Upper lobe of right lung (tissue), 1 donor: ENCODE results near the gene DPEP2NB. TPM values are rescaled to one million over a fixed set of nuclear protein-coding genes. Genes with fewer than 3 reads are reported as not detected.

ENCODE experiments used
- ATAC-seq: fragments of 200-7000 bp; cut with Tn5 transposase; one replicate; pipeline ENCODE4 v1.9.1; 2020; ENCODE audit warnings: mild to moderate bottlenecking, moderate library complexity
- DNase-seq: peaks from one replicate; pipeline ENCODE4 v3.0.0-alpha.2; 2020
- H3K27ac ChIP-seq: fragments of 200-600 bp; one replicate; pipeline ENCODE4 v1.8.0; 2022
- H3K27me3 ChIP-seq: fragments of 200-600 bp; one replicate; pipeline ENCODE4 v1.8.0; 2022; ENCODE audit warnings: mild to moderate bottlenecking
- H3K36me3 ChIP-seq: fragments of 200-600 bp; one replicate; pipeline ENCODE4 v1.8.0; 2022
- H3K4me1 ChIP-seq: fragments of 200-600 bp; one replicate; pipeline ENCODE4 v1.8.0; 2022
- H3K4me3 ChIP-seq: fragments of 200-600 bp; one replicate; pipeline ENCODE4 v1.8.0; 2022; ENCODE audit warnings: mild to moderate bottlenecking
- H3K9me3 ChIP-seq: fragments of 200-600 bp; one replicate; pipeline ENCODE4 v1.8.0; 2022
- CTCF ChIP-seq: fragments of 200-600 bp; IDR thresholded peaks from one replicate; pipeline ENCODE4 v1.8.0; 2022; ENCODE audit warnings: antibody characterized with exemption
- intact Hi-C: fragments of 100-400 bp; cut with DNase I; formaldehyde crosslinking; loops from one replicate; pipeline ENCODE4 v1.11.0; 2022
- total RNA-seq: library from RNA; stranded (reverse); fragmentation: NEBNext Ultra II Directional; extraction: Animal tissue kit (Norgen Biotek cat#: 25700); gene quantifications from one replicate; pipeline ENCODE4 v1.2.1, GENCODE V29; 2021
- donor health status: DM: no; HTN: yes; CAD: no; lungs with severe emphysema.

Gene DPEP2NB
- total RNA-seq, 1 donor from 2014 or later, result not detected

DNA sequence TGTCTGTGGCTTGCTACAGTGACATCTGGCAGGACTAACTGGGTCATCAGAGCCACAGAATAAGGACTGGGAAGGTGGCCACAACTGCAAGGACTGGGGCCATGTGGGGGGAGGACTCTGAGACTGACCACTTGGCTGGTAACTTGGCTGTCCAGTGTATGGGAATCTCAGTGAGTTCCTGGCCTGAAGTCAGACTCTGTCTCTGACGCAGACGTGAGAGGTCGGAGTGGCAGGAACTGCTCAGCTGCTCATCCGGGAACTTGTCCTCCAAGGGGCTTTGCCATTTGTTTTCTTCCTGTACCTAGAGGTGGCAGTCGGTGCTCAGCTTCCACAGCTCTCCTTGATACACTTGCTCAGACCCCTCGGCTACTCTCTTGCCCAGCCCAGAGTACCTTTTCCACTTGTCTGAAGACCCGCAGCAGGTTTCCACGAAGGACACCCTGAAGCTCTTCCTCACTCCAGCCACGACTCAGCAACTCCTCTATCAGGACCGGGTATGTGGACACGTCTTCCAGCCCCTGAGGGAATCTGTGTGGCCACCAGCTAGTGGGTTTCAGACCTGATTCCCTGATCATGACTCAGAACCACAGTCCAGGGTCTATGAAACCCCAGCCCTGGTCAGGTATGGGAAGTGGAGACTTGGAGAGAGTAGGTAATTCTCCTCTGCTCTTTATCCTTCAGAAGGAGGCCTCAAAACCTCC is 28.1 kb downstream of the DPEP2NB start:
- ATAC-seq (peak; percentile 23), DNase-seq (no peak)
- no peaks in the 10 kb centered on the region for H3K27me3 ChIP-seq
- intact Hi-C loops, result no loop called here
- no peak overlapping the region for H3K4me3 ChIP-seq
- no peak overlapping the region for H3K27ac ChIP-seq
- TF ChIP-seq CTCF, result no peak
- no peaks in the 10 kb centered on the region for H3K9me3 ChIP-seq
- H3K36me3 ChIP-seq, result no peaks in the 10 kb centered on the region
- peaks cover 16% of the 10 kb centered on the region for H3K4me1 ChIP-seq

GRCh38 chr16:67986949-67987348 is 28.8 kb downstream of the DPEP2NB start:
- intact Hi-C loops, result no loop called here

DNA sequence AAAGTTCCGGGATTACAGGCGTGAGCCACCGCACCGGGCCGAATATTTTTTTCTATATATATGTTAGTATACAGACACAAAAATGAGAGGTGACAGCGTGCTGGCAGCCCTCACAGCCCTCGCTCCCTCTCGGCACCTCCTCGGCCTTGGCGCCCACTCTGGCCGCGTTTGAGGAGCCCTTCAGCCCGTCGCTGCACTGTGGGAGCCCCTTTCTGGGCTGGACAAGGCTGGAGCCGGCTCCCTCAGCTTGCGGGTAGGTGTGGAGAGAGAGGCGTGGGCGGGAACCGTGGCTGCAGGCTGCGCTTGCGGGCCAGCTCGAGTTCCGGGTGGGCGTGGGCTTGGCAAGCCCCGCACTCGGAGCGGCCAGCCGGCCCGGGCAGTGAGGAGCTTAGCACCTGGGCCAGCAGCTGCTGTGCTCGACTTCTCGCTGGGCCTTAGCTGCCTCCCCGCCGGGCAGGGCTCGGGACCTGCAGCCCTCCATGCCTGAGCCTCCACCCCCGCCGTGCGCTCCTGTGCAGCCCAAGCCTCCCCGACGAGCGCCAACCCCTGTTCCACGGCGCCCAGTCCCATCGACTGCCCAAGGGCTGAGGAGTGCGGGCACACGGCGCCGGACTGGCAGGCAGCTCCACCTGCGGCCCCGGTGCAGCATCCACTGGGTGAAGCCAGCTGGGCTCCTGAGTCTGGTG is 33.6 kb downstream of the DPEP2NB start:
- peaks cover 16% of the 10 kb centered on the region for H3K4me1 ChIP-seq
- no peak overlapping the region for H3K4me3 ChIP-seq
- no peaks in the 10 kb centered on the region for H3K27me3 ChIP-seq
- no peaks in the 10 kb centered on the region for H3K36me3 ChIP-seq
- intact Hi-C loops, result no loop called here
- ATAC-seq, result no peak
- no peaks in the 10 kb centered on the region for H3K9me3 ChIP-seq
- H3K27ac ChIP-seq, result no peak overlapping the region
- no peak for TF ChIP-seq CTCF
- no peak for DNase-seq

More at GRCh38 chr16:67986949-67987348, 28.8 kb downstream of the DPEP2NB start:
- ATAC-seq (no peak), DNase-seq (no peak)
- no peaks in the 10 kb centered on the region for H3K27me3 ChIP-seq
- TF ChIP-seq CTCF, result no peak
- no peaks in the 10 kb centered on the region for H3K36me3 ChIP-seq
- H3K4me3 ChIP-seq, result no peak overlapping the region
- no peak overlapping the region for H3K27ac ChIP-seq
- no peaks in the 10 kb centered on the region for H3K9me3 ChIP-seq
- H3K4me1 ChIP-seq, result peaks cover 16% of the 10 kb centered on the region

GRCh38 chr16:67979955-67980678 is 35.6 kb downstream of the DPEP2NB start, which contains the start of gene DPEP3:
DPEP3 (minus strand) TSS chr16:67980499; CDS start chr16:67980380, 119 bp downstream.
- no peaks in the 10 kb centered on the region for H3K36me3 ChIP-seq
- H3K4me3 ChIP-seq, result no peak within 1 kb of the TSS
- TF ChIP-seq CTCF, result peak; percentile 21
- H3K27ac ChIP-seq, result no peak within 1 kb of the TSS
- no peak for DNase-seq
- intact Hi-C loops, result no loop called here
- H3K4me1 ChIP-seq, result peaks cover 13% of the 10 kb centered on the region
- H3K9me3 ChIP-seq, result no peaks in the 10 kb centered on the region
- H3K27me3 ChIP-seq, result no peaks in the 10 kb centered on the region
- ATAC-seq, result no peak

DNA sequence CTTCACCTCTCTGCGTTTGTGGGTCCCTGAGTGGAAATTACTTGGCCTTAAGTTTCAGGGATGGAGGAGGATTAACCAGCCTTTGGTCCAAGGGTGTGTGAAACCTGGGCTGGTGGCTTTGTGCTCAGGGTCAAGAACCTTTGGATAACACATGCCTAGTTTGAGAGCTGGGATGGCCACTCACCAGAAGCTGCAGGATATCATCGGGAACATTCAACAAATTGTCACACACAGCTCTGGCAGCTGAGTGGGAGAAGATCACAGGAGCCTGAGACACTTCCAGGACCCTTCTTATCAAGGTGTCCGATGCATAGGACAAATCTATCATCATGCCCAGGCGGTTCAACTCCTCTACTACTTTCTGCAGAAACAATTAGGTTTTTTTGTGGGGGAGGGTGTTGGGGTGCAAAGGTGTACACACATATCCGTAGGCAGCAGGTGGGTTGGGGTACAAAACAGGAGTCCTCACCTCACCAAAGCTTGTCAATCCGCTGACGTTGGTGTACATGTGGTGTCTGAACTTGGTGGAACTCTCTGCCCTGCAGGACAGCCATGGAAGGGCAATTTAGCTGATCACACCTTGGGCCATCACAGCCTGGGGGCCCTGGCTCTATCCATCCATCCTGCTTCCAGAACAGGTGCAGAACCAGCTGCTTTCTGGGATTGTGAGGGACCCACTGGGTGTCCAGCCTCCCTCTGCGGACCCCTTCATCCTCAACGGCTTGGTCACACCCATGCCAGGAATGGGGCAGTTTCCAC is 38.1 kb downstream of the DPEP2NB start:
- no peaks in the 10 kb centered on the region for H3K36me3 ChIP-seq
- H3K27ac ChIP-seq, result no peak overlapping the region
- no peak for TF ChIP-seq CTCF
- H3K9me3 ChIP-seq, result no peaks in the 10 kb centered on the region
- H3K27me3 ChIP-seq, result no peaks in the 10 kb centered on the region
- no peak for DNase-seq
- H3K4me3 ChIP-seq, result no peak overlapping the region
- intact Hi-C loops, result no loop called here
- ATAC-seq, result no peak
- no peaks in the 10 kb centered on the region for H3K4me1 ChIP-seq
